ENCODE results near the gene TRUB1.

Gene TRUB1

GRCh38 chr10:114998993-114999392 lies 61.0 kb downstream of the TRUB1 start:
- CTCF ChIA-PET: no interaction called here
- DNase-seq (ENCODE audit: extremely low spot score): no peak
- POLR2A ChIA-PET: no interaction called here
- TF ChIP-seq FOXK2 (IDR thresholded peaks at IDR 0.05) (no peak), HDGF (IDR thresholded peaks at IDR 0.05; ENCODE audit: borderline replicate concordance) (no peak), FOXM1 (IDR thresholded peaks at IDR 0.05; ENCODE audit: borderline replicate concordance) (no peak), CTBP1 (IDR thresholded peaks at IDR 0.05; ENCODE audit: borderline replicate concordance) (no peak), PKNOX1 (IDR thresholded peaks at IDR 0.05) (no peak), NFRKB (IDR thresholded peaks at IDR 0.05) (no peak), SP1 (IDR thresholded peaks at IDR 0.05) (no peak), FOXA1 (IDR thresholded peaks at IDR 0.05) (no peak), SUZ12 (IDR thresholded peaks at IDR 0.05) (no peak), ELF4 (IDR thresholded peaks at IDR 0.05) (no peak), ARNT (IDR thresholded peaks at IDR 0.05) (no peak), BHLHE40 (IDR thresholded peaks at IDR 0.05; ENCODE audit: borderline replicate concordance) (no peak), TARDBP (IDR thresholded peaks at IDR 0.05) (no peak), LEF1 (IDR thresholded peaks at IDR 0.05; ENCODE audit: borderline replicate concordance) (no peak), L3MBTL2 (conservative IDR thresholded peaks at IDR 0.05) (no peak), ZNF384 (IDR thresholded peaks at IDR 0.05) (no peak)

- CTCF ChIA-PET: no interaction called here
- POLR2A ChIA-PET: no interaction called here
- no peak for TF ChIP-seq FOXA1 (IDR thresholded peaks at IDR 0.05)
- TF ChIP-seq BHLHE40 (IDR thresholded peaks at IDR 0.05; ENCODE audit: borderline replicate concordance): no peak
- no peak for TF ChIP-seq FOXM1 (IDR thresholded peaks at IDR 0.05; ENCODE audit: borderline replicate concordance)
- TF ChIP-seq FOXK2 (IDR thresholded peaks at IDR 0.05): no peak
- TF ChIP-seq ARNT (IDR thresholded peaks at IDR 0.05): no peak
- TF ChIP-seq ZNF384 (IDR thresholded peaks at IDR 0.05): no peak
- TF ChIP-seq CTBP1 (IDR thresholded peaks at IDR 0.05; ENCODE audit: borderline replicate concordance): no peak
- TF ChIP-seq PKNOX1 (IDR thresholded peaks at IDR 0.05): no peak
- no peak for DNase-seq (ENCODE audit: extremely low spot score)
These were observed 63.7 kb downstream of the TRUB1 start for GRCh38 chr10:115001506-115002381.

GRCh38 chr10:115003396-115003795 lies 65.4 kb downstream of the TRUB1 start:
- POLR2A ChIA-PET: no interaction called here
- DNase-seq (ENCODE audit: extremely low spot score): no peak
- TF ChIP-seq CTBP1 (IDR thresholded peaks at IDR 0.05; ENCODE audit: borderline replicate concordance): no peak
- no peak for TF ChIP-seq NFRKB (IDR thresholded peaks at IDR 0.05)
- no peak for TF ChIP-seq FOXM1 (IDR thresholded peaks at IDR 0.05; ENCODE audit: borderline replicate concordance)
- TF ChIP-seq ZNF384 (IDR thresholded peaks at IDR 0.05): no peak
- TF ChIP-seq HDGF (IDR thresholded peaks at IDR 0.05; ENCODE audit: borderline replicate concordance): no peak
- TF ChIP-seq L3MBTL2 (conservative IDR thresholded peaks at IDR 0.05): no peak
- TF ChIP-seq SUZ12 (IDR thresholded peaks at IDR 0.05): no peak
- no peak for TF ChIP-seq FOXA1 (IDR thresholded peaks at IDR 0.05)
- TF ChIP-seq FOXK2 (IDR thresholded peaks at IDR 0.05): no peak
- TF ChIP-seq LEF1 (IDR thresholded peaks at IDR 0.05; ENCODE audit: borderline replicate concordance): no peak
- no peak for TF ChIP-seq PKNOX1 (IDR thresholded peaks at IDR 0.05)
- no peak for TF ChIP-seq BHLHE40 (IDR thresholded peaks at IDR 0.05; ENCODE audit: borderline replicate concordance)
- no peak for TF ChIP-seq ARNT (IDR thresholded peaks at IDR 0.05)
- TF ChIP-seq SP1 (IDR thresholded peaks at IDR 0.05): no peak
- TF ChIP-seq TARDBP (IDR thresholded peaks at IDR 0.05): no peak
- CTCF ChIA-PET: no interaction called here

GRCh38 chr10:115004236-115004862 lies 66.4 kb downstream of the TRUB1 start:
- POLR2A ChIA-PET: no interaction called here
- no peak for DNase-seq (ENCODE audit: extremely low spot score)
- TF ChIP-seq BHLHE40 (IDR thresholded peaks at IDR 0.05; ENCODE audit: borderline replicate concordance): no peak
- no peak for TF ChIP-seq ZNF384 (IDR thresholded peaks at IDR 0.05)
- TF ChIP-seq CTBP1 (IDR thresholded peaks at IDR 0.05; ENCODE audit: borderline replicate concordance): no peak
- TF ChIP-seq FOXA1 (IDR thresholded peaks at IDR 0.05): no peak
- no peak for TF ChIP-seq FOXM1 (IDR thresholded peaks at IDR 0.05; ENCODE audit: borderline replicate concordance)
- no peak for TF ChIP-seq PKNOX1 (IDR thresholded peaks at IDR 0.05)
- no peak for TF ChIP-seq SP1 (IDR thresholded peaks at IDR 0.05)
- no peak for TF ChIP-seq ARNT (IDR thresholded peaks at IDR 0.05)
- TF ChIP-seq HDGF (IDR thresholded peaks at IDR 0.05; ENCODE audit: borderline replicate concordance): no peak
- TF ChIP-seq SUZ12 (IDR thresholded peaks at IDR 0.05): no peak
- TF ChIP-seq NFRKB (IDR thresholded peaks at IDR 0.05): no peak
- TF ChIP-seq ELF4 (IDR thresholded peaks at IDR 0.05): no peak
- no peak for TF ChIP-seq TARDBP (IDR thresholded peaks at IDR 0.05)
- no peak for TF ChIP-seq LEF1 (IDR thresholded peaks at IDR 0.05; ENCODE audit: borderline replicate concordance)
- TF ChIP-seq FOXK2 (IDR thresholded peaks at IDR 0.05): no peak
- no peak for TF ChIP-seq L3MBTL2 (conservative IDR thresholded peaks at IDR 0.05)
- CTCF ChIA-PET: interaction anchor here (0.6 kb wide), 1 partner anchor 187 kb away, joined by 3 read pairs; no protein-coding TSS in a partner anchor

GRCh38 chr10:115005771-115006170 lies 67.8 kb downstream of the TRUB1 start:
- TF ChIP-seq ELF4 (IDR thresholded peaks at IDR 0.05) (no peak), ARNT (IDR thresholded peaks at IDR 0.05) (no peak), FOXM1 (IDR thresholded peaks at IDR 0.05; ENCODE audit: borderline replicate concordance) (no peak), HDGF (IDR thresholded peaks at IDR 0.05; ENCODE audit: borderline replicate concordance) (no peak), FOXA1 (IDR thresholded peaks at IDR 0.05) (no peak), SUZ12 (IDR thresholded peaks at IDR 0.05) (no peak), SP1 (IDR thresholded peaks at IDR 0.05) (no peak), CTBP1 (IDR thresholded peaks at IDR 0.05; ENCODE audit: borderline replicate concordance) (no peak), L3MBTL2 (conservative IDR thresholded peaks at IDR 0.05) (no peak), NFRKB (IDR thresholded peaks at IDR 0.05) (no peak), TARDBP (IDR thresholded peaks at IDR 0.05) (no peak), PKNOX1 (IDR thresholded peaks at IDR 0.05) (no peak), FOXK2 (IDR thresholded peaks at IDR 0.05) (no peak), BHLHE40 (IDR thresholded peaks at IDR 0.05; ENCODE audit: borderline replicate concordance) (no peak)
- no peak for DNase-seq (ENCODE audit: extremely low spot score)
- ChIA-PET CTCF (no interaction called here), POLR2A (no interaction called here)

All from HEK293T (cell line).